ENCODE measurements around the gene CALCB. TPM values are rescaled to one million over a fixed set of nuclear protein-coding genes. Genes with fewer than 3 reads are reported as not detected.

CALCB gene, protein sequence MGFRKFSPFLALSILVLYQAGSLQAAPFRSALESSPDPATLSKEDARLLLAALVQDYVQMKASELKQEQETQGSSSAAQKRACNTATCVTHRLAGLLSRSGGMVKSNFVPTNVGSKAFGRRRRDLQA
- polyA plus RNA-seq, result not detected in 2 replicates
- polyA minus RNA-seq, result not detected in 2 replicates

DNA sequence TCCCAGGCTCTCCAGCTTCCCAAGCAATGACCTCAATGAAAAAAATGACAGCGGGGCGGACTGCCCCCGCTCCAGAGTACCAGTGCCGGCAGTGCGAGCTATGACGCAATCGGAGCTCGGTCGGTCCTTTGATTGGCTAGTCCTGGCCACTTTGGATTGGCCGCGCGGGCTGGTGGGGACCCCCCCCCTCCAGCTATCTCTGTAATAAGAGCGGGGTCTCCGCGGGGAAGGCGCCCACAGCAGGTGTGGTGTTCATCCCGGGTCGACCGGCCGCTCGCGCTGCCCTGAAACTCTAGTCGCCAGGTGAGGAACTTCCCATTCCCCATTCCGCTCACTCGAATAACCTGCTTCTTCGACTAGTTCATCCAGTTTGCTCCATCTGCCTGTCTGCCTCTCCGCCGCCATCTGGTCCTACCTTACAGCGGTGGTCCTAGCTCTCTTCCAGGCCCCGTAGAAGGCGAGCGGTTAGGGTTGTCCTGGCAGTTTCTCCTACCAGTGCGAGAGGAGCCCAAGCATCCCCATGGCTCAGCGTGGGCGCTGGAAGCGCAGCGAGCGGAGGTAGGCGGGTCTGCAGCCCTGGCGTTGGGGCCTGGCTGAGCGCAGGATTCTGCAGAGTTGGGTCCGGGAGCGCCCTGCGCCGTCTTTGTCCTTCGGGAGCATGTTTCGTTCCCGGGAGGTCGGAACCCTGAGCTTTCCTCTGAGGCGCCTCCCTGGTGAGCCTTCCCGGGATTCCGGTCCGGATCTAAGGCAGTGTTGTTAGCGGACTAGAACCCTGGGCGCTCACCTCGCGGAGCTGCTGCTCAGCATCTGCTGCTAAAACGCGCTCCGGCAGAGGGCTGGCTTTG lies at the start of gene CALCB:
CALCB (plus strand) TSS at position 233 of the 845 bp plus-strand sequence. CDS start 1,126 bp downstream, outside the sequence.
- H3K4me2 ChIP-seq (ENCODE audit: low read length), result peak within 1 kb of the TSS; percentile 59
- peak within 1 kb of the TSS; percentile 16 for H3K9ac ChIP-seq (ENCODE audit: low read length)
- H3K27me3 ChIP-seq (ENCODE audit: insufficient read depth, low read depth, low read length), result peaks cover 20% of the 10 kb centered on the region
- H2AFZ ChIP-seq (ENCODE audit: low read depth, low read length), result no peak within 1 kb of the TSS
- no peaks in the 10 kb centered on the region for H3K79me2 ChIP-seq (replicated peaks; ENCODE audit: insufficient read depth, low read length)
- TF ChIP-seq TAF1 (IDR thresholded peaks at IDR 0.05; ENCODE audit: low read depth), result no peak
- TF ChIP-seq EP300 (conservative IDR thresholded peaks at IDR 0.05; ENCODE audit: poor library complexity, severe bottlenecking), result no peak
- no peak for TF ChIP-seq EZH2 (IDR thresholded peaks at IDR 0.05; ENCODE audit: borderline replicate concordance, insufficient read depth, low read length, poor library complexity, severe bottlenecking)
- no peak for TF ChIP-seq SMC3 (conservative IDR thresholded peaks at IDR 0.05; ENCODE audit: poor library complexity)
- TF ChIP-seq MXI1 (conservative IDR thresholded peaks at IDR 0.05; ENCODE audit: poor library complexity, severe bottlenecking), result no peak
- TF ChIP-seq, protein P1, sequence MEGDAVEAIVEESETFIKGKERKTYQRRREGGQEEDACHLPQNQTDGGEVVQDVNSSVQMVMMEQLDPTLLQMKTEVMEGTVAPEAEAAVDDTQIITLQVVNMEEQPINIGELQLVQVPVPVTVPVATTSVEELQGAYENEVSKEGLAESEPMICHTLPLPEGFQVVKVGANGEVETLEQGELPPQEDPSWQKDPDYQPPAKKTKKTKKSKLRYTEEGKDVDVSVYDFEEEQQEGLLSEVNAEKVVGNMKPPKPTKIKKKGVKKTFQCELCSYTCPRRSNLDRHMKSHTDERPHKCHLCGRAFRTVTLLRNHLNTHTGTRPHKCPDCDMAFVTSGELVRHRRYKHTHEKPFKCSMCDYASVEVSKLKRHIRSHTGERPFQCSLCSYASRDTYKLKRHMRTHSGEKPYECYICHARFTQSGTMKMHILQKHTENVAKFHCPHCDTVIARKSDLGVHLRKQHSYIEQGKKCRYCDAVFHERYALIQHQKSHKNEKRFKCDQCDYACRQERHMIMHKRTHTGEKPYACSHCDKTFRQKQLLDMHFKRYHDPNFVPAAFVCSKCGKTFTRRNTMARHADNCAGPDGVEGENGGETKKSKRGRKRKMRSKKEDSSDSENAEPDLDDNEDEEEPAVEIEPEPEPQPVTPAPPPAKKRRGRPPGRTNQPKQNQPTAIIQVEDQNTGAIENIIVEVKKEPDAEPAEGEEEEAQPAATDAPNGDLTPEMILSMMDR (IDR thresholded peaks at IDR 0.05; ENCODE audit: poor library complexity, severe bottlenecking), result no peak
- no peak for TF ChIP-seq RAD21 (conservative IDR thresholded peaks at IDR 0.05)
- no peak for TF ChIP-seq POLR2AphosphoS5 (IDR thresholded peaks at IDR 0.05)
- TF ChIP-seq, protein P2, sequence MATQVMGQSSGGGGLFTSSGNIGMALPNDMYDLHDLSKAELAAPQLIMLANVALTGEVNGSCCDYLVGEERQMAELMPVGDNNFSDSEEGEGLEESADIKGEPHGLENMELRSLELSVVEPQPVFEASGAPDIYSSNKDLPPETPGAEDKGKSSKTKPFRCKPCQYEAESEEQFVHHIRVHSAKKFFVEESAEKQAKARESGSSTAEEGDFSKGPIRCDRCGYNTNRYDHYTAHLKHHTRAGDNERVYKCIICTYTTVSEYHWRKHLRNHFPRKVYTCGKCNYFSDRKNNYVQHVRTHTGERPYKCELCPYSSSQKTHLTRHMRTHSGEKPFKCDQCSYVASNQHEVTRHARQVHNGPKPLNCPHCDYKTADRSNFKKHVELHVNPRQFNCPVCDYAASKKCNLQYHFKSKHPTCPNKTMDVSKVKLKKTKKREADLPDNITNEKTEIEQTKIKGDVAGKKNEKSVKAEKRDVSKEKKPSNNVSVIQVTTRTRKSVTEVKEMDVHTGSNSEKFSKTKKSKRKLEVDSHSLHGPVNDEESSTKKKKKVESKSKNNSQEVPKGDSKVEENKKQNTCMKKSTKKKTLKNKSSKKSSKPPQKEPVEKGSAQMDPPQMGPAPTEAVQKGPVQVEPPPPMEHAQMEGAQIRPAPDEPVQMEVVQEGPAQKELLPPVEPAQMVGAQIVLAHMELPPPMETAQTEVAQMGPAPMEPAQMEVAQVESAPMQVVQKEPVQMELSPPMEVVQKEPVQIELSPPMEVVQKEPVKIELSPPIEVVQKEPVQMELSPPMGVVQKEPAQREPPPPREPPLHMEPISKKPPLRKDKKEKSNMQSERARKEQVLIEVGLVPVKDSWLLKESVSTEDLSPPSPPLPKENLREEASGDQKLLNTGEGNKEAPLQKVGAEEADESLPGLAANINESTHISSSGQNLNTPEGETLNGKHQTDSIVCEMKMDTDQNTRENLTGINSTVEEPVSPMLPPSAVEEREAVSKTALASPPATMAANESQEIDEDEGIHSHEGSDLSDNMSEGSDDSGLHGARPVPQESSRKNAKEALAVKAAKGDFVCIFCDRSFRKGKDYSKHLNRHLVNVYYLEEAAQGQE (IDR thresholded peaks at IDR 0.05; ENCODE audit: borderline replicate concordance), result no peak
- no peaks in the 10 kb centered on the region for H3F3A ChIP-seq (ENCODE audit: insufficient read depth, low read length, poor library complexity, severe bottlenecking)
- H3K4me3 ChIP-seq (ENCODE audit: low read length), result peak within 1 kb of the TSS; percentile 68
- H3K9me3 ChIP-seq (ENCODE audit: low read length), result no peaks in the 10 kb centered on the region
- no peaks in the 10 kb centered on the region for H3K9me2 ChIP-seq (ENCODE audit: insufficient read depth, low read length)
- H3K27ac ChIP-seq (ENCODE audit: low read length), result no peak within 1 kb of the TSS
- no peaks in the 10 kb centered on the region for H4K20me1 ChIP-seq (ENCODE audit: insufficient read depth)
- no peaks in the 10 kb centered on the region for H3K36me3 ChIP-seq (ENCODE audit: insufficient read depth, low read length)

DNA sequence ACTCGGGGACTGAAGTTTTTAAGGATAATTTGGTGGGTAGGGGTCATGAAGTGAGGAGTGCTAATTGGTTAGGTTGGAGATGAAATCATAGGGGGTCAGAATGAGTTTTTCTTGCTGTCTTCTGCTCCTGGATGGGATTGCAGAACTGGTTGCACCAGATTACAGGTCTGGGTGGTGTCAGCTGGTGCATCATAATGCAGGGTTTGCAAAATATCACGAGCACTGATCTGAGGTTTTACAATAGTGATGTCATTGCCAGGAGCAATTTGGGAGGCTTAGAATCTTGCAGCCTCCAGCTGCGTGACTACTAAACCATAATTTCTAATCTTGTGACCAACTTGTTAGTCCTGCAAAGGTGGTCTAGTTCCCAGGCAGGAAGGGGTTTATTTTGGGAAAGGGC lies 46.4 kb upstream of the CALCB start:
- H3K4me3 ChIP-seq (ENCODE audit: low read length), result no peak overlapping the region
- H3K36me3 ChIP-seq (ENCODE audit: insufficient read depth, low read length), result no peaks in the 10 kb centered on the region
- TF ChIP-seq SMC3 (conservative IDR thresholded peaks at IDR 0.05; ENCODE audit: poor library complexity) (no peak), POLR2AphosphoS5 (IDR thresholded peaks at IDR 0.05) (no peak), EZH2 (IDR thresholded peaks at IDR 0.05; ENCODE audit: borderline replicate concordance, insufficient read depth, low read length, poor library complexity, severe bottlenecking) (no peak), MXI1 (conservative IDR thresholded peaks at IDR 0.05; ENCODE audit: poor library complexity, severe bottlenecking) (no peak), EP300 (conservative IDR thresholded peaks at IDR 0.05; ENCODE audit: poor library complexity, severe bottlenecking) (no peak), RAD21 (conservative IDR thresholded peaks at IDR 0.05) (no peak), TAF1 (IDR thresholded peaks at IDR 0.05; ENCODE audit: low read depth) (no peak)
- TF ChIP-seq, protein P2 (IDR thresholded peaks at IDR 0.05; ENCODE audit: borderline replicate concordance), result no peak
- TF ChIP-seq, protein P1 (IDR thresholded peaks at IDR 0.05; ENCODE audit: poor library complexity, severe bottlenecking), result no peak
- no peak overlapping the region for H3K9ac ChIP-seq (ENCODE audit: low read length)
- no peaks in the 10 kb centered on the region for H3F3A ChIP-seq (ENCODE audit: insufficient read depth, low read length, poor library complexity, severe bottlenecking)
- no peak overlapping the region for H2AFZ ChIP-seq (ENCODE audit: low read depth, low read length)
- H3K9me2 ChIP-seq (ENCODE audit: insufficient read depth, low read length), result no peaks in the 10 kb centered on the region
- no peaks in the 10 kb centered on the region for H3K27me3 ChIP-seq (ENCODE audit: insufficient read depth, low read depth, low read length)
- no peak overlapping the region for H3K4me2 ChIP-seq (ENCODE audit: low read length)
- no peaks in the 10 kb centered on the region for H3K9me3 ChIP-seq (ENCODE audit: low read length)
- H4K20me1 ChIP-seq (ENCODE audit: insufficient read depth), result no peaks in the 10 kb centered on the region
- H3K79me2 ChIP-seq (replicated peaks; ENCODE audit: insufficient read depth, low read length), result no peaks in the 10 kb centered on the region
- H3K27ac ChIP-seq (ENCODE audit: low read length), result no peak overlapping the region

Data from neural cell (in vitro differentiated cells).